BLaER1 treated with 17β-estradiol and CSF1 and Interleukin-3, amounts not matched to agents 10 nM and 100 nM (cell line): Measurements from ENCODE around the gene ARL14EP.

Source experiments
- H3K27ac ChIP-seq, 11 experiments: shearing (Covaris generic); formaldehyde crosslinking; 2 replicates each; pipeline ENCODE4 v1.8.1; 2022
- H3K27me3 ChIP-seq, 11 experiments: shearing (Covaris generic); formaldehyde crosslinking; 2 replicates each; pipeline ENCODE4 v1.8.1; 2022
- H3K36me3 ChIP-seq, 11 experiments: shearing (Covaris generic); formaldehyde crosslinking; 2 replicates each; pipeline ENCODE4 v1.8.1; 2022
- H3K4me1 ChIP-seq, 10 experiments: shearing (Covaris generic); formaldehyde crosslinking; 2 replicates each; pipeline ENCODE4 v1.8.1; 2022
- H3K4me2 ChIP-seq, 11 experiments: shearing (Covaris generic); formaldehyde crosslinking; 2 replicates each; pipeline ENCODE4 v1.8.1; 2022
- H3K4me3 ChIP-seq, 10 experiments: shearing (Covaris generic); formaldehyde crosslinking; 2 replicates each; pipeline ENCODE4 v1.8.1; 2022
- H3K9ac ChIP-seq, 11 experiments: shearing (Covaris generic); formaldehyde crosslinking; 2 replicates each; pipeline ENCODE4 v1.8.1; 2022
- H3K9me3 ChIP-seq, 11 experiments: shearing (Covaris generic); formaldehyde crosslinking; replicated peaks in 1 of 11; 2 replicates each; pipeline ENCODE4 v1.8.1; 2022
- H4K20me1 ChIP-seq, 11 experiments: shearing (Covaris generic); formaldehyde crosslinking; 2 replicates each; pipeline ENCODE4 v1.8.1; 2022
- Cebpa-rat ChIP-seq, 11 experiments: shearing (Covaris generic); IDR thresholded peaks; 2 replicates each; pipeline ENCODE4 v1.8.1; 2022

Gene ARL14EP

GRCh38 chr11:30344085-30344484 lies 21.2 kb downstream of the ARL14EP start:
- Histone ChIP-seq H3K4me2 (peak overlapping the region; percentile 46 to 87 (median 68); a peak in 17 of 22 replicates), H3K9me3 (peaks cover 0 to 19% (median 7%) of the 10 kb centered on the region in 11 experiments; a peak in 10 of 22 replicates), H3K9ac (peak overlapping the region in 3 of 11 experiments; percentile 28 to 60 (median 40); a peak in 4 of 22 replicates), H3K27me3 (no peaks in the 10 kb centered on the region), H3K4me1 (peaks cover 22 to 38% (median 34%) of the 10 kb centered on the region in 10 experiments), H3K4me3 (no peak overlapping the region), H4K20me1 (no peaks in the 10 kb centered on the region; a peak in 1 of 22 replicates), H3K36me3 (peaks cover 5 to 36% (median 22%) of the 10 kb centered on the region in 11 experiments; a peak in 19 of 22 replicates), H3K27ac (peak overlapping the region in 10 of 11 experiments; percentile 73 to 88 (median 80); a peak in 17 of 22 replicates)
- no peak for TF ChIP-seq Cebpa-rat (IDR thresholded peaks at IDR 0.05)

- H3K4me1 ChIP-seq, result peaks cover 22 to 38% (median 34%) of the 10 kb centered on the region in 10 experiments
- no peaks in the 10 kb centered on the region for H3K27me3 ChIP-seq
- H3K27ac ChIP-seq, result no peak overlapping the region
- H3K9me3 ChIP-seq, result peaks cover 0 to 19% (median 4%) of the 10 kb centered on the region in 11 experiments; a peak in 10 of 22 replicates
- no peak overlapping the region for H3K4me2 ChIP-seq
- TF ChIP-seq Cebpa-rat (IDR thresholded peaks at IDR 0.05), result no peak
- H3K36me3 ChIP-seq, result peaks cover 0 to 23% (median 8%) of the 10 kb centered on the region in 11 experiments; a peak in 16 of 22 replicates
- no peak overlapping the region for H3K4me3 ChIP-seq
- no peaks in the 10 kb centered on the region; a peak in 1 of 22 replicates for H4K20me1 ChIP-seq
- no peak overlapping the region for H3K9ac ChIP-seq
Observed at GRCh38 chr11:30345644-30346043, 22.7 kb downstream of the ARL14EP start.

GRCh38 chr11:30346068-30346688 lies 23.3 kb downstream of the ARL14EP start:
- Histone ChIP-seq H3K27ac (no peak overlapping the region), H3K4me3 (no peak overlapping the region), H3K36me3 (peaks cover 0 to 17% (median 3%) of the 10 kb centered on the region in 11 experiments; a peak in 12 of 22 replicates), H3K27me3 (no peaks in the 10 kb centered on the region), H3K4me2 (no peak overlapping the region), H3K9ac (no peak overlapping the region), H3K4me1 (peaks cover 22 to 37% (median 34%) of the 10 kb centered on the region in 10 experiments), H3K9me3 (peaks cover 0 to 16% (median 2%) of the 10 kb centered on the region in 11 experiments; a peak in 10 of 22 replicates), H4K20me1 (no peaks in the 10 kb centered on the region; a peak in 1 of 22 replicates)
- no peak for TF ChIP-seq Cebpa-rat (IDR thresholded peaks at IDR 0.05)

- H3K4me2 ChIP-seq, result no peak overlapping the region
- peaks cover 0 to 4% (median 0%) of the 10 kb centered on the region in 11 experiments; a peak in 1 of 22 replicates for H3K9me3 ChIP-seq
- TF ChIP-seq Cebpa-rat (IDR thresholded peaks at IDR 0.05), result no peak
- peaks cover 0 to 13% (median 0%) of the 10 kb centered on the region in 11 experiments; a peak in 5 of 22 replicates for H3K36me3 ChIP-seq
- H3K27me3 ChIP-seq, result no peaks in the 10 kb centered on the region
- H4K20me1 ChIP-seq, result no peaks in the 10 kb centered on the region; a peak in 1 of 22 replicates
- no peak overlapping the region for H3K27ac ChIP-seq
- H3K9ac ChIP-seq, result no peak overlapping the region
- H3K4me3 ChIP-seq, result no peak overlapping the region
- H3K4me1 ChIP-seq, result peaks cover 11 to 21% (median 19%) of the 10 kb centered on the region in 10 experiments
Observed at GRCh38 chr11:30348035-30348434, 25.1 kb downstream of the ARL14EP start.

- H3K36me3 ChIP-seq, result peaks cover 0 to 10% (median 0%) of the 10 kb centered on the region in 11 experiments; a peak in 4 of 22 replicates
- no peak overlapping the region for H3K4me3 ChIP-seq
- peaks cover under 1 to 15% (median 10%) of the 10 kb centered on the region in 10 experiments; a peak in 18 of 20 replicates for H3K4me1 ChIP-seq
- peaks cover 0 to 1% (median 0%) of the 10 kb centered on the region in 11 experiments; a peak in 3 of 22 replicates for H3K9me3 ChIP-seq
- no peak overlapping the region for H3K27ac ChIP-seq
- H3K4me2 ChIP-seq, result no peak overlapping the region
- no peaks in the 10 kb centered on the region; a peak in 1 of 22 replicates for H4K20me1 ChIP-seq
- H3K9ac ChIP-seq, result no peak overlapping the region
- no peaks in the 10 kb centered on the region for H3K27me3 ChIP-seq
- no peak for TF ChIP-seq Cebpa-rat (IDR thresholded peaks at IDR 0.05)
Observed at GRCh38 chr11:30349885-30350284, 27.0 kb downstream of the ARL14EP start.

GRCh38 chr11:30350384-30350783 lies 27.5 kb downstream of the ARL14EP start:
- Histone ChIP-seq H3K9ac (no peak overlapping the region), H4K20me1 (no peaks in the 10 kb centered on the region; a peak in 1 of 22 replicates), H3K27me3 (no peaks in the 10 kb centered on the region), H3K36me3 (peaks cover 0 to 5% (median 0%) of the 10 kb centered on the region in 11 experiments; a peak in 4 of 22 replicates), H3K4me2 (no peak overlapping the region), H3K27ac (no peak overlapping the region), H3K4me1 (peaks cover 0 to 12% (median 10%) of the 10 kb centered on the region in 10 experiments; a peak in 13 of 20 replicates), H3K9me3 (peaks cover 0 to 6% (median 4%) of the 10 kb centered on the region in 11 experiments; a peak in 9 of 22 replicates), H3K4me3 (no peak overlapping the region)
- TF ChIP-seq Cebpa-rat (IDR thresholded peaks at IDR 0.05), result no peak

GRCh38 chr11:30351061-30351460 lies 28.2 kb downstream of the ARL14EP start:
- H3K4me1 ChIP-seq, result peaks cover 0 to 12% (median 10%) of the 10 kb centered on the region in 10 experiments; a peak in 13 of 20 replicates
- H3K36me3 ChIP-seq, result no peaks in the 10 kb centered on the region
- TF ChIP-seq Cebpa-rat (IDR thresholded peaks at IDR 0.05), result no peak
- no peaks in the 10 kb centered on the region; a peak in 1 of 22 replicates for H4K20me1 ChIP-seq
- H3K9ac ChIP-seq, result no peak overlapping the region
- peaks cover 0 to 7% (median 4%) of the 10 kb centered on the region in 11 experiments; a peak in 9 of 22 replicates for H3K9me3 ChIP-seq
- no peak overlapping the region for H3K27ac ChIP-seq
- H3K4me2 ChIP-seq, result no peak overlapping the region
- H3K4me3 ChIP-seq, result no peak overlapping the region
- no peaks in the 10 kb centered on the region for H3K27me3 ChIP-seq

GRCh38 chr11:30356391-30356790 lies 33.5 kb downstream of the ARL14EP start:
- Histone ChIP-seq H3K4me3 (no peak overlapping the region), H3K36me3 (no peaks in the 10 kb centered on the region), H3K9me3 (peaks cover 0 to 7% (median 4%) of the 10 kb centered on the region in 11 experiments; a peak in 9 of 22 replicates), H3K9ac (no peak overlapping the region), H3K4me1 (peaks cover 0 to 12% (median 10%) of the 10 kb centered on the region in 10 experiments; a peak in 13 of 20 replicates), H3K27me3 (no peaks in the 10 kb centered on the region), H3K27ac (no peak overlapping the region), H3K4me2 (no peak overlapping the region), H4K20me1 (no peaks in the 10 kb centered on the region)
- TF ChIP-seq Cebpa-rat (IDR thresholded peaks at IDR 0.05), result no peak

GRCh38 chr11:30357872-30358271 lies 35.0 kb downstream of the ARL14EP start:
- no peak for TF ChIP-seq Cebpa-rat (IDR thresholded peaks at IDR 0.05)
- peaks cover 0 to 12% (median 10%) of the 10 kb centered on the region in 10 experiments; a peak in 13 of 20 replicates for H3K4me1 ChIP-seq

More at GRCh38 chr11:30357872-30358271, 35.0 kb downstream of the ARL14EP start:
- Histone ChIP-seq H3K4me2 (no peak overlapping the region), H3K27me3 (no peaks in the 10 kb centered on the region), H3K4me3 (no peak overlapping the region), H4K20me1 (no peaks in the 10 kb centered on the region), H3K36me3 (no peaks in the 10 kb centered on the region), H3K27ac (no peak overlapping the region), H3K9ac (no peak overlapping the region), H3K9me3 (peaks cover 0 to 7% (median 4%) of the 10 kb centered on the region in 11 experiments; a peak in 9 of 22 replicates)
